Astrocyte of the cerebellum (primary cell): ENCODE data around the gene SLC12A8.
A peak's percentile ranks its signal among the peaks of the same experiment; 100 is the strongest.

Experiments used
- DNase-seq: peaks from one replicate; pipeline ENCODE4 v3.0.0-alpha.2; 2011; ENCODE audit warnings: low read depth
- H3K4me3 ChIP-seq: 2 replicates; pipeline ENCODE4 v1.5.1; 2011; ENCODE audit warnings: mild to moderate bottlenecking, low read depth, low read length, moderate library complexity
- in situ Hi-C: cut with HindIII; loops from 2 replicates; pipeline ENCODE4 v1.10.0; 2017; ENCODE audit warnings: low sequenced_read_pairs
- TF ChIP-seq, protein P1 (sequence below): IDR thresholded peaks from 2 replicates; pipeline ENCODE4 v1.5.1; 2012; ENCODE audit warnings: low read length, low read depth, moderate library complexity, mild to moderate bottlenecking; ENCODE audit errors: missing control alignments

The SLC12A8 gene

DNA sequence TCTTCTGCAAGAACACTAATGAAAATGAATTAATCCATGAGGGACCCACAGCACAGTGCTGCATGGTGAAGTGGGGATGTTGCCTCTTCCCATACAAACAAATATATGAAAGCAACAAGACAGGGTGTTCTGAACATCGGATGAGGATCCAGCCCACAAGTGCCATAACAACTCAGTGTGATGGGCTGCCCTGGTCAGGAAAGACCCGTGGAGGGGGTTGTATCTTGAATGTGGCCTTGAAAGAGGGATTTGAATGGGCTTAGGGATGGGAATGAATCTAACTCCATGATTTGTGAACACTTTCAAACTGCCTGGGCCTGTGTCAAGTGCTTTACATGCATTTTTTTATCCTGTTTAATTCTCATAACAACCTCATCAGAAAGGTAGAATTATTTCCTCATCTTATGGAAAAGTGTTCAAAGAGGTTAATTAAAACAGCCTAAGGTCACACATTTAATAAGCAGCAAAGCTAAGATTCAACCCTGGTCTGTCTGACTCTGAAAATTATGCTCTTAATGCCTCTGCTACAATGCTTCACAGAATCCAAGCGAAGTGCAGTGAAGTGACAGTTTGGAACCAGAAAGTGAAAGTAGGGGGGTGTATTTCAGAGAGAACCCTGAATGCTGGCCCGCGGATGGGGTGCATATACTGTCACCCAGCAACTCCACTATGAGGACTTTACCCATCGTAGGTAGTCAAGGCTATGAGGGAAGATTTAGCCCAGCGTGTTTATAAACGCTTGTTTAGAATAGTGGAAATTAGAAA, 91.1 kb downstream of the SLC12A8 start:
- in situ Hi-C loops = no loop called here
- H3K4me3 ChIP-seq = peak overlapping the region; percentile 23

DNA sequence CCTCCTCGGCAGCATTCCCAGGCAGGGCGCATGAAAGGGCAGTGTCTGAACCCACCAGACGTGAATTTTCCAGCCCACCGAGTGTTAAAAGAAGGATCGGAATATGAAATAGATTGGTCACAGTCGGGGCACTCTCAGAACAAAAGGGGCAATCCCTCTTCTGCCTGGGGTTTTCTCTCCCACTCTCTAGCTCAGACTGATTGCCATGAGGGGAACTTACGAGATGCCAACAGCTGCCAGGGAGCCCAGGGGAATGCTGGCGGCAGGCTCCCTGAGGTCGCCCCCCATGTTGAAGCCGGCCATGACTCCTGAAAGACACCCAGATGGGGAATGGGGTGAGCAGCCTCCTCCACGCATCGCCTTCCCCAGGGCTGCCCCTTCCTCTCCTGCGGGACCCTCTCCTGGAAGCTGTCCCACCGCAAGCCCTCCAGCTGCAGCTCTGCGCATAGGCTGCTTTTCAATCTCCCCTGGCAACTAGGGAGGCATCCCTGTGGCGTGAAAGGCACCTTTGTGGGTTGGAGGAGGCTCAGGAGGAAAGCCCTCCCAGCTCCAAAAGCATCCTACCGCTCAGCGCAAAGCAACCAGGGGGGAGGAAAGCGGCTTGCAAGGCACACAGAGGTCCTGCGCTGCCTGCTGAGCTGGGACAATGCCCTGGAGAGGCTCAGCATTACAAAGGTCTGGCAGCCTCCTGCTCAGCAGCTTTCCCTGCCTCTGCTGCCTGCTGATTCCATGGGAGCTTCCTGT, 92.0 kb downstream of the SLC12A8 start:
- H3K4me3 ChIP-seq = peak overlapping the region; percentile 23
- TF ChIP-seq, protein P1, sequence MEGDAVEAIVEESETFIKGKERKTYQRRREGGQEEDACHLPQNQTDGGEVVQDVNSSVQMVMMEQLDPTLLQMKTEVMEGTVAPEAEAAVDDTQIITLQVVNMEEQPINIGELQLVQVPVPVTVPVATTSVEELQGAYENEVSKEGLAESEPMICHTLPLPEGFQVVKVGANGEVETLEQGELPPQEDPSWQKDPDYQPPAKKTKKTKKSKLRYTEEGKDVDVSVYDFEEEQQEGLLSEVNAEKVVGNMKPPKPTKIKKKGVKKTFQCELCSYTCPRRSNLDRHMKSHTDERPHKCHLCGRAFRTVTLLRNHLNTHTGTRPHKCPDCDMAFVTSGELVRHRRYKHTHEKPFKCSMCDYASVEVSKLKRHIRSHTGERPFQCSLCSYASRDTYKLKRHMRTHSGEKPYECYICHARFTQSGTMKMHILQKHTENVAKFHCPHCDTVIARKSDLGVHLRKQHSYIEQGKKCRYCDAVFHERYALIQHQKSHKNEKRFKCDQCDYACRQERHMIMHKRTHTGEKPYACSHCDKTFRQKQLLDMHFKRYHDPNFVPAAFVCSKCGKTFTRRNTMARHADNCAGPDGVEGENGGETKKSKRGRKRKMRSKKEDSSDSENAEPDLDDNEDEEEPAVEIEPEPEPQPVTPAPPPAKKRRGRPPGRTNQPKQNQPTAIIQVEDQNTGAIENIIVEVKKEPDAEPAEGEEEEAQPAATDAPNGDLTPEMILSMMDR = no peak
- in situ Hi-C loops = no loop called here
- DNase-seq = no peak

More for the DNA sequence above, 91.1 kb downstream of the SLC12A8 start:
- TF ChIP-seq, protein P1 = no peak
- no peak for DNase-seq

DNA sequence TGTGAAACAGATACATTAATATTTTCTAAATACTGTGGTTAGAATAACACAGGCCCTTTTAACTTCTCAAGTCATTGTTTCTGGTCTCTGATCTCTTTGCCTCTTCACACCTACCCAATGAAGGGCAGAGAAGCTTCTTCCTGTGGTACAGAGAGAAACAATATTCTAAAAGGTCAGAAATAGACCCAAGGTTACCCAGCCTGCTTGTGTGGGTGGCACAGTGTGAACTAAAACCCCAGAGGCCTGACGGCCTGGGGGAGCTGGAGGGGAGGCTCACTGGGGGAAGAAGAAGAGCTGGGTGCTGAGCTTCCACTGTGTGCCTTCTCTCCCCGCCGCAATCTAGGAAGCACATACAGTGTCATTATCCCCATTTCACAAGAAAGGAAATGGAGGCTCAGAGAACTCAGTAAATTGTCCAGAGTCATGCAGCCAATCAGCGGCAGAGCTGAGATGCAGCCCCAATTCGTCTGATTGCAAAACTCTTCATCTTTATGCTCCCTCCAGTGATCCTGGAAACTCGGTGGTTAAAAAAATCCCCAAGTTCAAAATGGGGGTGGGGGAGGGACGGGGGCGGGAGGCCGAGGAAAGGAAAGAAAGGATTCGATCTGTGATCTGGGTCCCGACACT, 92.7 kb downstream of the SLC12A8 start:
- no peak overlapping the region for H3K4me3 ChIP-seq
- TF ChIP-seq, protein P1 = no peak
- in situ Hi-C loops = loop anchor here (5.0 kb wide), 1 partner anchor 108 kb away; no protein-coding TSS in a partner anchor
- no peak for DNase-seq

DNA sequence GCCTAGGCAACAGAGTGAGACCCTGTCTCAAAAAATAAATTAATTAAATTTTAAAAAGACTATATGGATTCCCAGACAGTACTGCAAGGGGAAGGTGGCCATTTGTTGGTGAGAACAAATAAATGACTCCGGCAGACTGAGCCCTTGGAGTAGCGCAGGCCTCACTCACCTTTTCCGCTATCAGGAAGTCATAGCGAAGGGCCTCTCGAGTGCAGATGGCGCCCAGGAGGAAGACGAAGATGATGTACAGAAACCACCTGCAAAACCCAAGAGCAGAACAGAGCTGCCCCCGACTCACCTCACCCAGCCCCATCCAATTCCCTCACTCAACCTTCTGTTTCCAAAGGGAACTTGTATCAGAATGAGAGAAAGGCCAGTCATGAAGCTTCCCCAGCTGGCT, 93.9 kb downstream of the SLC12A8 start:
- TF ChIP-seq, protein P1 = no peak
- in situ Hi-C loops = loop anchor here (5.0 kb wide), 1 partner anchor 106 kb away; no protein-coding TSS in a partner anchor
- no peak for DNase-seq
- no peak overlapping the region for H3K4me3 ChIP-seq

DNA sequence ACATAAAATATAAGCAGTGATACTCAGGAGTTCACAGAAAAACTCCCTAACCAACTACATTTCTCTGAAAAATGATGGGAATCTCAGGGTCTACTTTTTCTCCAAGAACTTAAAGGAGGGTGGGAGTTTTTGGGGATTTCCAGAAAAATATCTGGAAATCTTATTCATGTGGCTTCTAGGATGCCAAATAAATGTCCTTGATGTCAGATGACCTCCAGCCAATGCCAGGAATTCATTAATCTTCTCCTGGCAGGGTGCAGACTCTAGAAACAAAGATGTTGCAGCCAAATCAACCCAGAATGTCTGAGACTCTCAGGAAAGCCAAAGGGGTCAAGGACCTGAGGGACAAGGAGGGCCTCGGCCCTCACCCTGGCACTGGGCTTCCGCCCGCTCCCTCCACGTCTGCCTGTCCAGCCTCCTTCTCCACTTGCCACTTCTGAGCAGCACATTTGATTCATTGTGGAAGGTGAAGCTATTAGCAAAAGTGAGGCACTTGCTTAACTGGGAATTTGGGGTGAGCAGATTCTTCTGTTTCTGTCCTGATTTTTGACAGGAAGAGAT, 94.8 kb downstream of the SLC12A8 start:
- H3K4me3 ChIP-seq = no peak overlapping the region
- in situ Hi-C loops = loop anchor here (5.0 kb wide), 1 partner anchor 105 kb away; no protein-coding TSS in a partner anchor
- TF ChIP-seq, protein P1 = no peak
- DNase-seq = no peak
